ENCODE results near the gene DDAH2. TPM values are rescaled to one million over a fixed set of nuclear protein-coding genes. Genes with fewer than 3 reads are reported as not detected.

The DDAH2 gene
- total and polyA plus RNA-seq, 10 of the 15 experiments (the other 5 are each of a cell fraction or from before 2014, with no cell fraction given) = 0.35 to 9.9 (median 6.2) TPM

DNA sequence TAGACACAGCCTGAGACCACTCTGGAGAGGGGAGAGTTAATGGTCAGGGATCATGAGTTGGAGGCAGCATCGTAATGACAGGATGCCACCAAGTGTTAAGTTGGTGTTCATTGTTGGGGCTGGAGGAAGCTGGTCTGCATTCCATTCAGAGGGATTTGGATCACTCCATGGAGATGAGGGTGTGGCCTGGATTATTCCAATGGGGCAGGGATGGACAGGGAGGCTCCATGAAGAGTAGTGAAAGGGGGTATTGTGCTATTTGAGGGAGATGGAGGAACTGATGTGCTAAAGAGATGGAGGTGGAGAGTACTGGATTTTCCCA is 34.5 kb upstream of the DDAH2 start:
- POLR2A ChIA-PET = no interaction called here
- SMC1A ChIA-PET (ENCODE audit: uncharacterized antibody, unreplicated experiment) = no interaction called here
- CTCF ChIA-PET = no interaction called here
- in situ Hi-C loops (cut with MboI) (no loop called here), intact Hi-C loops (cut with micrococcal nuclease; ENCODE audit: unreplicated experiment) (no loop called here)
- ATAC-seq (no peak), FAIRE-seq (no peak), DNase-seq (ENCODE audit: low read depth, low spot score) (no peak)
- WGBS (ENCODE audit: insufficient coverage, insufficient replicate concordance, low lambda C conversion rate, missing lambda C conversion rate) = 100% methylated on average over 1 of the region's 1 CpG
- no peak overlapping the region for H3K4me3 ChIP-seq
- H2AFZ ChIP-seq (ENCODE audit: control insufficient read depth, low read depth, low read length) = no peak overlapping the region
- RAD21 ChIA-PET (ENCODE audit: unreplicated experiment) = no interaction called here
- H3K9me3 ChIP-seq (replicated peaks; ENCODE audit: control insufficient read depth, insufficient read depth, low read length) = no peaks in the 10 kb centered on the region
- H3K4me1 ChIP-seq (ENCODE audit: control insufficient read depth, insufficient read depth, low read length) = no peaks in the 10 kb centered on the region
- no TSS peak for BruUV-seq (replicated peaks)
- no peak overlapping the region for H3K9ac ChIP-seq (ENCODE audit: control insufficient read depth, insufficient read depth, low read length)
- no peaks in the 10 kb centered on the region for H3K79me2 ChIP-seq (ENCODE audit: control insufficient read depth, insufficient read depth, low read length)
- H3K27me3 ChIP-seq (replicated peaks in 1 of 2; ENCODE audit: control insufficient read depth in 2 of 2, insufficient read depth in 2 of 2, low read length in 1 of 2) = no peaks in the 10 kb centered on the region
- no peak overlapping the region for H3K27ac ChIP-seq (ENCODE audit: control insufficient read depth, insufficient read depth)
- no peaks in the 10 kb centered on the region for H4K20me1 ChIP-seq (ENCODE audit: control insufficient read depth, insufficient read depth)
- TF ChIP-seq, protein P1, sequence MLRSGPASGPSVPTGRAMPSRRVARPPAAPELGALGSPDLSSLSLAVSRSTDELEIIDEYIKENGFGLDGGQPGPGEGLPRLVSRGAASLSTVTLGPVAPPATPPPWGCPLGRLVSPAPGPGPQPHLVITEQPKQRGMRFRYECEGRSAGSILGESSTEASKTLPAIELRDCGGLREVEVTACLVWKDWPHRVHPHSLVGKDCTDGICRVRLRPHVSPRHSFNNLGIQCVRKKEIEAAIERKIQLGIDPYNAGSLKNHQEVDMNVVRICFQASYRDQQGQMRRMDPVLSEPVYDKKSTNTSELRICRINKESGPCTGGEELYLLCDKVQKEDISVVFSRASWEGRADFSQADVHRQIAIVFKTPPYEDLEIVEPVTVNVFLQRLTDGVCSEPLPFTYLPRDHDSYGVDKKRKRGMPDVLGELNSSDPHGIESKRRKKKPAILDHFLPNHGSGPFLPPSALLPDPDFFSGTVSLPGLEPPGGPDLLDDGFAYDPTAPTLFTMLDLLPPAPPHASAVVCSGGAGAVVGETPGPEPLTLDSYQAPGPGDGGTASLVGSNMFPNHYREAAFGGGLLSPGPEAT (IDR thresholded peaks at IDR 0.05; ENCODE audit: low read depth) = no peak
- TF ChIP-seq, protein P2, sequence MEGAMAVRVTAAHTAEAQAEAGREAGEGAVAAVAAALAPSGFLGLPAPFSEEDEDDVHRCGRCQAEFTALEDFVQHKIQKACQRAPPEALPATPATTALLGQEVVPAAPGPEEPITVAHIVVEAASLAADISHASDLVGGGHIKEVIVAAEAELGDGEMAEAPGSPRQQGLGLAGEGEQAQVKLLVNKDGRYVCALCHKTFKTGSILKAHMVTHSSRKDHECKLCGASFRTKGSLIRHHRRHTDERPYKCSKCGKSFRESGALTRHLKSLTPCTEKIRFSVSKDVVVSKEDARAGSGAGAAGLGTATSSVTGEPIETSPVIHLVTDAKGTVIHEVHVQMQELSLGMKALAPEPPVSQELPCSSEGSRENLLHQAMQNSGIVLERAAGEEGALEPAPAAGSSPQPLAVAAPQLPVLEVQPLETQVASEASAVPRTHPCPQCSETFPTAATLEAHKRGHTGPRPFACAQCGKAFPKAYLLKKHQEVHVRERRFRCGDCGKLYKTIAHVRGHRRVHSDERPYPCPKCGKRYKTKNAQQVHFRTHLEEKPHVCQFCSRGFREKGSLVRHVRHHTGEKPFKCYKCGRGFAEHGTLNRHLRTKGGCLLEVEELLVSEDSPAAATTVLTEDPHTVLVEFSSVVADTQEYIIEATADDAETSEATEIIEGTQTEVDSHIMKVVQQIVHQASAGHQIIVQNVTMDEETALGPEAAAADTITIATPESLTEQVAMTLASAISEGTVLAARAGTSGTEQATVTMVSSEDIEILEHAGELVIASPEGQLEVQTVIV (IDR thresholded peaks at IDR 0.05; ENCODE audit: borderline replicate concordance, partially characterized antibody) = peak; percentile 2
- no peak overlapping the region for H3K4me2 ChIP-seq (ENCODE audit: control insufficient read depth, insufficient read depth)
- no peaks in the 10 kb centered on the region; a peak in 2 of 4 replicates for H3K36me3 ChIP-seq (ENCODE audit: control insufficient read depth in 2 of 2, insufficient read depth in 2 of 2, low read length in 1 of 2)
